Panc1 (cell line): Measurements from ENCODE around the gene CDKN2D. TPM values are rescaled to one million over a fixed set of nuclear protein-coding genes. Genes with fewer than 3 reads are reported as not detected.

Source experiments
- ATAC-seq: fragments of 200-7000 bp; cut with Tn5 transposase; 2 replicates; pipeline ENCODE4 v1.9.1; 2020; ENCODE audit warnings: mild to moderate bottlenecking, moderate library complexity
- BruUV-seq: library from RNA; stranded (reverse); fragments of 400-500 nt; replicated peaks from 2 replicates; lab custom pipeline; 2021; lab: Mats Ljungman, UMichigan
- CTCF ChIA-PET: fragments of 300-600 bp; sonication (Branson Sonifier 250); formaldehyde crosslinking; loops from one replicate; lab custom pipeline; 2022; ENCODE audit warnings: antibody characterized with exemption; lab: Charles Lee
- POLR2A ChIA-PET: fragments of 300-600 bp; sonication (Branson Sonifier 250); formaldehyde crosslinking; loops from one replicate; lab custom pipeline; 2022; ENCODE audit warnings: antibody characterized with exemption; lab: Charles Lee
- DNase-seq: peaks from one replicate; pipeline ENCODE4 v3.0.0-alpha.2; 2010; ENCODE audit warnings: low read depth, low spot score
- H3K27ac ChIP-seq: 2 replicates; pipeline ENCODE4 v1.5.1; 2011; ENCODE audit warnings: mild to moderate bottlenecking, low read length, inconsistent platforms
- H3K27me3 ChIP-seq: fragments of 200-500 bp; sonication (Bioruptor generic); 2 replicates; pipeline ENCODE4 v1.6.0; 2014; ENCODE audit warnings: low read length, inconsistent platforms; ENCODE audit not compliant: control insufficient read depth, insufficient read depth
- H3K36me3 ChIP-seq: fragments of 200-500 bp; sonication (Bioruptor generic); 2 replicates; pipeline ENCODE4 v1.5.1; 2014; ENCODE audit warnings: inconsistent platforms, mild to moderate bottlenecking, low read length, moderate library complexity; ENCODE audit not compliant: control insufficient read depth, insufficient read depth
- H3K4me1 ChIP-seq: 2 replicates; pipeline ENCODE4 v1.5.1; 2011; ENCODE audit warnings: inconsistent platforms, mild to moderate bottlenecking, low read length, moderate library complexity; ENCODE audit not compliant: control insufficient read depth, insufficient read depth
- H3K4me3 ChIP-seq, 2 experiments: 2 replicates each; pipeline ENCODE4 v1.5.1; 2011 to 2012; ENCODE audit warnings: low read depth in 2 of 2, low read length in 2 of 2, mild to moderate bottlenecking in 2 of 2, inconsistent platforms in 1 of 2, moderate library complexity in 1 of 2
- H3K9me3 ChIP-seq: fragments of 200-500 bp; sonication (Bioruptor generic); 2 replicates; pipeline ENCODE4 v1.5.1; 2014; ENCODE audit warnings: low read depth, mild to moderate bottlenecking, inconsistent platforms, low read length, moderate library complexity; ENCODE audit not compliant: control insufficient read depth, insufficient read depth
- CTCF ChIP-seq: fragments of 450-650 bp; IDR thresholded peaks from 2 replicates; pipeline ENCODE4 v1.5.1; 2017; ENCODE audit warnings: mild to moderate bottlenecking
- POLR2AphosphoS5 ChIP-seq: IDR thresholded peaks from 2 replicates; pipeline ENCODE4 v1.6.1; 2012; ENCODE audit warnings: mild to moderate bottlenecking, low read depth, low read length, moderate library complexity
- REST ChIP-seq, 2 experiments: IDR thresholded peaks; 2 replicates each; pipeline ENCODE4 v1.6.1; 2011 to 2012; ENCODE audit warnings: low read depth in 2 of 2, control low read depth in 1 of 2, low read length in 1 of 2, mild to moderate bottlenecking in 1 of 2, moderate library complexity in 1 of 2; ENCODE audit not compliant: insufficient read depth in 1 of 2
- SIN3A ChIP-seq: IDR thresholded peaks from 2 replicates; pipeline ENCODE4 v1.6.1; 2012; ENCODE audit warnings: low read depth, mild to moderate bottlenecking, low read length, moderate library complexity, borderline replicate concordance; ENCODE audit not compliant: insufficient read depth
- TCF7L2 ChIP-seq: IDR thresholded peaks from 2 replicates; pipeline ENCODE4 v1.6.1; 2011; ENCODE audit warnings: mild to moderate bottlenecking, low read depth, low read length, inconsistent platforms
- in situ Hi-C: cut with HindIII; loops from 2 replicates; pipeline ENCODE4 v1.10.0; 2016; ENCODE audit warnings: low sequenced_read_pairs, low pct_unique_long_range_greater_than_20kb
- intact Hi-C: fragments of 100-400 bp; cut with micrococcal nuclease; formaldehyde crosslinking; loops from one replicate; pipeline ENCODE4 v1.10.0; 2022; ENCODE audit not compliant: unreplicated experiment
- total RNA-seq: library from RNA; stranded (reverse); gene quantifications from one replicate; pipeline ENCODE4 v1.2.1, GENCODE V29; 2021; ENCODE audit not compliant: unreplicated experiment

The CDKN2D gene
- total RNA-seq, 1 experiment from 2014 or later: 7.3 TPM

- DNase-seq: no peak
- ChIA-PET CTCF (interaction anchor here (0.9 kb wide), 1 partner anchor 11 kb away, joined by 6 read pairs; no protein-coding TSS in a partner anchor), POLR2A (interaction anchor here (0.6 kb wide), 1 partner anchor 931 kb away, joined by 3 read pairs; no protein-coding TSS in a partner anchor)
- BruUV-seq: no TSS peak
- H3K4me1 ChIP-seq: no peaks in the 10 kb centered on the region
- in situ Hi-C loops (no loop called here), intact Hi-C loops (no loop called here)
- no peaks in the 10 kb centered on the region for H3K27me3 ChIP-seq
- H3K9me3 ChIP-seq: no peaks in the 10 kb centered on the region
- H3K4me3 ChIP-seq: no peak overlapping the region
- no peak overlapping the region for H3K27ac ChIP-seq
- TF ChIP-seq CTCF: no peak
- no peak for TF ChIP-seq SIN3A
- TF ChIP-seq TCF7L2: no peak
- no peak for TF ChIP-seq POLR2AphosphoS5
- TF ChIP-seq REST (IDR thresholded peaks at IDR 0.05; ENCODE audit: insufficient read depth in 1 of 2, low read depth in 2 of 2, low read length in 1 of 2): no peak
- no peaks in the 10 kb centered on the region for H3K36me3 ChIP-seq
- ATAC-seq: no peak
Observed at GRCh38 chr19:10538204-10538983, 30.4 kb downstream of the CDKN2D start.

- Histone ChIP-seq H3K4me1 (no peaks in the 10 kb centered on the region), H3K9me3 (no peaks in the 10 kb centered on the region), H3K4me3 (no peak overlapping the region), H3K27ac (no peak overlapping the region), H3K27me3 (no peaks in the 10 kb centered on the region), H3K36me3 (no peaks in the 10 kb centered on the region)
- BruUV-seq: no TSS peak
- ATAC-seq: no peak
- intact Hi-C loops (no loop called here), in situ Hi-C loops (no loop called here)
- ChIA-PET POLR2A (interaction anchor here (0.6 kb wide), 2 partner anchors 14 to 932 kb away, joined by 3 to 4 read pairs; no protein-coding TSS in a partner anchor), CTCF (interaction anchor here (0.9 kb wide), 1 partner anchor 10 kb away, joined by 6 read pairs; no protein-coding TSS in a partner anchor)
- no peak for TF ChIP-seq POLR2AphosphoS5
- TF ChIP-seq TCF7L2: no peak
- no peak for TF ChIP-seq SIN3A
- TF ChIP-seq CTCF: no peak
- no peak for DNase-seq
Observed at GRCh38 chr19:10537668-10538067, 31.1 kb downstream of the CDKN2D start.
